ENCODE data around the gene HIBADH.

Gene HIBADH

DNA sequence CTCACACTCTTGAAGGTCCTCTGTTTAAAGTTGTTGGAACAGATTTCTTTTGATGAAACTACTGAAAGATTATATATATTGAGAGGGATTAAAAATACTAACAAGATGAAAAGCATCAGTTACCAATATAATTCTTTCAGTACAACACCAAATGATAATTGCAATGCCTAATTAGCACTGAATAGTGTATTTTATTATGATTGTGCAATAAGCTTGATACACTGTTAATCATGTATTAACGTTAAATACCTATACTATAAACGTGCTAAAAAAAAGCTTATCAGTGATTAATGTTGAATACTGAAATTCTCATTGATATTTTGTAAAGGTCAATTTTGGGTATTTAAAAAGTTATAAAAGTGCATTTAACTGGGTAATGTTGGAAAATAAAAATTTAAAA is 61.5 kb downstream of the HIBADH start:
- DNase-seq (ENCODE audit: low spot score), result no peak
- TF ChIP-seq, protein P1, sequence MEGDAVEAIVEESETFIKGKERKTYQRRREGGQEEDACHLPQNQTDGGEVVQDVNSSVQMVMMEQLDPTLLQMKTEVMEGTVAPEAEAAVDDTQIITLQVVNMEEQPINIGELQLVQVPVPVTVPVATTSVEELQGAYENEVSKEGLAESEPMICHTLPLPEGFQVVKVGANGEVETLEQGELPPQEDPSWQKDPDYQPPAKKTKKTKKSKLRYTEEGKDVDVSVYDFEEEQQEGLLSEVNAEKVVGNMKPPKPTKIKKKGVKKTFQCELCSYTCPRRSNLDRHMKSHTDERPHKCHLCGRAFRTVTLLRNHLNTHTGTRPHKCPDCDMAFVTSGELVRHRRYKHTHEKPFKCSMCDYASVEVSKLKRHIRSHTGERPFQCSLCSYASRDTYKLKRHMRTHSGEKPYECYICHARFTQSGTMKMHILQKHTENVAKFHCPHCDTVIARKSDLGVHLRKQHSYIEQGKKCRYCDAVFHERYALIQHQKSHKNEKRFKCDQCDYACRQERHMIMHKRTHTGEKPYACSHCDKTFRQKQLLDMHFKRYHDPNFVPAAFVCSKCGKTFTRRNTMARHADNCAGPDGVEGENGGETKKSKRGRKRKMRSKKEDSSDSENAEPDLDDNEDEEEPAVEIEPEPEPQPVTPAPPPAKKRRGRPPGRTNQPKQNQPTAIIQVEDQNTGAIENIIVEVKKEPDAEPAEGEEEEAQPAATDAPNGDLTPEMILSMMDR (IDR thresholded peaks at IDR 0.05; ENCODE audit: extremely low read depth, missing control alignments), result no peak

DNA sequence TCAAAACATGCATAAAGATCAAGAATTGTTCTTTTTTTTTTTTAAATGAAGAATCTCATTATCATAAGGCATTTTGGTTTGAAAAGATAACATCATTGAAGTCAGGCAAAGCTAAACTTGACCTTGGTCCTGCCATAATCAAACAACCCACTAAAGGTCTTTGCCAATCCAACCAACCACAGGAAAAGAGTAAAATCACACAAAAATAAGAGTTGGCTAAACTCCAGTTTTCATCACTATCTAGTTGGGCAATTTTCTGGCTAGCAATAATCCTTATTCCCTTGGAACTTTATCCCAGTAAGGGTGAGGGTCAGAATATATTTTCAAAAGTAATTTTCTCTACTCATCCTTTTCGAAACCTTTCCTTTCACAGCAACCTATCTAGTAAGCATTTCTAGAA is 62.4 kb downstream of the HIBADH start:
- no peak for DNase-seq (ENCODE audit: low spot score)
- TF ChIP-seq, protein P1 (IDR thresholded peaks at IDR 0.05; ENCODE audit: extremely low read depth, missing control alignments), result no peak

DNA sequence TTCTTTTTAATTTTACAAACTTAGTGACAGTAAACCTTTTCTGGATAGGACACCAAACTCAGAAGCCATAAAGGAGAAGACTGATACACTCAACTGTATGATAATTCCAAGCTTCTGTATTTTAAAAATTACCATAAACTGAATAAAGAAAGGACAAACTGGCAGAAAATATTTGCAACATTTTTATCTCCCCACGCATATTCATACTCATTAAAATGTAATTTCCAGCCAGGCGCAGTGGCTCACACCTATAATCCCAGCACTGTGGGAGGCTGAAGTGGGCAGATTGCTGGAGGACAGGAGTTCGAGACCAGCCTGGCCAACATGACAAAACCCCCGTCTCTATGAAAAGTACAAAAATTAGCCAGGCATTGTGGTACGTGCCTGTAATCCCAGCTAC is 67.7 kb downstream of the HIBADH start:
- no peak for DNase-seq (ENCODE audit: low spot score)
- TF ChIP-seq, protein P1 (IDR thresholded peaks at IDR 0.05; ENCODE audit: extremely low read depth, missing control alignments), result no peak

- TF ChIP-seq, protein P1 (IDR thresholded peaks at IDR 0.05; ENCODE audit: extremely low read depth, missing control alignments), result no peak
- DNase-seq (ENCODE audit: low spot score), result no peak
These were observed 69.5 kb downstream of the HIBADH start for GRCh38 chr7:27593226-27593625.

- DNase-seq (ENCODE audit: low spot score), result no peak
- TF ChIP-seq, protein P1 (IDR thresholded peaks at IDR 0.05; ENCODE audit: extremely low read depth, missing control alignments), result no peak
These were observed 72.3 kb downstream of the HIBADH start for GRCh38 chr7:27590416-27590815.

DNA sequence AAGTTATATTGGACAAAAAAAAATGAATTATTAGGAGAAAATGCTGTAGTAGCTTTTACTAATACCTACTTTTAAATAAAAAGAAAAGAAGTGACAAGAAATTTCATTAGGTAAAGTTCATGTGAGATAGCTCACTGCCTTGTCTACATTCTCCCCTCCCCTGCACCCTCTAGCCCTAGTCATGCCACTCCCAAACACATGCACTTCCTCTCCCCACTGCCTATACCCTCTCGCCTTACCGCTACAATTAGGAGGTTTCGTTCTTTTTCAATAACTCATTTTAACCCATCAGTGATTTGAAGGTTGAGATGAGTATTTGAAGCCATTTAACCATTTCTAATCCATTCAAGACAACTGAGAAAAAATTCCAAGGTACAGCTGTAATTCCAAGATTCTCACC is 75.3 kb downstream of the HIBADH start:
- no peak for DNase-seq (ENCODE audit: low spot score)
- TF ChIP-seq, protein P1 (IDR thresholded peaks at IDR 0.05; ENCODE audit: extremely low read depth, missing control alignments), result no peak

DNA sequence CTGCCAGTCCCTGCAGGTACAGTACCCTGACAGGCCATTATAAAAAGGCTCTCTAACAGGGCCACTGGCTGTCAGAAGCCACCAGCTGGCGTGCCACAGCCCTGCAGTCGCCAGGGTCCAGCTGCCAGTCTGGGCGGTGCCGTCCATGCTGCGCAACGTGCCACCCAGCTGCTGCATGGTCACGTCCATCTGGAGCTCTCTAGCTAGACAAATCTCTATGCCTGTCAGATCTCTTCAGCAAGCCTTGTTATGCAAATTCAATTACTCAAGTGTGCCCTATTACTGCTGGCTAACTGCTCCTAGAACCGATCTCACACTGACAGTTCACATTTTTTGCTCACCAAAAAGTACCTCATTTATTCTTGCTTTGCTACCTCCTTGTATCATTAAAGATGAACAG is 75.9 kb downstream of the HIBADH start:
- TF ChIP-seq, protein P1 (IDR thresholded peaks at IDR 0.05; ENCODE audit: extremely low read depth, missing control alignments), result no peak
- DNase-seq (ENCODE audit: low spot score), result peak; percentile 33
